COR-L47 (cell line): ENCODE data around the gene ALOX5.
"Not testable (repeated sequence)": the region's sequence is repeated elsewhere in the genome, so short reads cannot be mapped to it uniquely, and the experiment has no call there.

Source experiments
- DNase-seq: peaks from one replicate; lab custom pipeline; 2025; lab: John Stamatoyannopoulos, UW

The ALOX5 gene

DNA sequence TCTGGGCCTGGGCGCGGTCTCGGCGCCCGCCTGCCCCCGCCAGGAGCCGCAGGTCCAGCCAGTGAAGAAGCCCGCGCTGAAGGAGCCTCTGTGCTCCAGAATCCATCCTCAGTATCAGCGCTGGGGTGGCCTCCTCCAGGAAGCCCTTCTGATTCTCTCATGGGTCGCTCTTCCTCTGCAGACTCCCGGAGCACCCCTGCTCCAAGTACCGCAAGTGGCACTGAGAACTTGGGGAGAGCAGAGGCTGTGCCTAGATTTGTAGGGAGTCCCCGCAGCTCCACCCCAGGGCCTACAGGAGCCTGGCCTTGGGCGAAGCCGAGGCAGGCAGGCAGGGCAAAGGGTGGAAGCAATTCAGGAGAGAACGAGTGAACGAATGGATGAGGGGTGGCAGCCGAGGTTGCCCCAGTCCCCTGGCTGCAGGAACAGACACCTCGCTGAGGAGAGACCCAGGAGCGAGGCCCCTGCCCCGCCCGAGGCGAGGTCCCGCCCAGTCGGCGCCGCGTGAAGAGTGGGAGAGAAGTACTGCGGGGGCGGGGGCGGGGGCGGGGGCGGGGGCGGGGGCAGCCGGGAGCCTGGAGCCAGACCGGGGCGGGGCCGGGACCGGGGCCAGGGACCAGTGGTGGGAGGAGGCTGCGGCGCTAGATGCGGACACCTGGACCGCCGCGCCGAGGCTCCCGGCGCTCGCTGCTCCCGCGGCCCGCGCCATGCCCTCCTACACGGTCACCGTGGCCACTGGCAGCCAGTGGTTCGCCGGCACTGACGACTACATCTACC lies at the start of gene ALOX5:
TSS of gene ALOX5 (plus strand) at position 641 of the 774 bp plus-strand sequence. CDS start at position 705, 64 bp downstream.
- DNase-seq: no peak

DNA sequence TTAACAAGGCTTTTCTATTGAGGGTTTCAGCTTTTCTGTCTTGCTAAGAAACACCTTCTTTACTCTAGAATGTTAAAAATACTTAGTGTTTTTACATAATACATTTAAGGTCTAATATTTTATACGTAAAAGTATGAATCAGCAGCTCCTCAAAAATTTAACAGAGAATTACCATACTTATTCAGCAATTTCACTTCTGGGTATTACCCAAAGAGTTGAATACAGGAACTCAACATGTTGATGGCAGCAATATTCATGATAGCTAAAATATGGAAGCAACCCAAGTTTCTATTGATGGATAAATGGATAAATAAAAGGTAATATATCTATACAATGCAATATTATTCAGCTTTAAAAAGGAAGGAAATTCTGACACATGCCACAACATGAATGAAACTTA lies 48.9 kb upstream of the ALOX5 start:
- no peak for DNase-seq

DNA sequence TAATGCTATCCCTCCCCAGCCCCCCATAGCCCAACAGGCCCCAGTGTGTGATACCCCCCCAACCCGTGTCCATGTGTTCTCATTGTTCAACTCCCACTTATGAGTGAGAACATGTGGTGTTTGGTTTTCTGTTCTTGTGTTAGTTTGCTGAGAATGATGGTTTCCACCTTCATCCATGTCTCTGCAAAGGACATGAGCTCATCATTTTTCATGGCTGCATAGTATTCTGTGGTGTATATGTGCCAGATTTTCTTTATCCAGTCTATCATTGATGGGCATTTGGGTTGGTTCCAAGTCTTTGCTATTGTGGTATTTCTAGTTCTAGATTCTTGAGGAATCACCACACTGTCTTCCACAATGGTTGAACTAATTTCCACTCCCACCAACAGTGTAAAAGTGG lies 47.2 kb upstream of the ALOX5 start:
- not testable (repeated sequence) for DNase-seq

DNA sequence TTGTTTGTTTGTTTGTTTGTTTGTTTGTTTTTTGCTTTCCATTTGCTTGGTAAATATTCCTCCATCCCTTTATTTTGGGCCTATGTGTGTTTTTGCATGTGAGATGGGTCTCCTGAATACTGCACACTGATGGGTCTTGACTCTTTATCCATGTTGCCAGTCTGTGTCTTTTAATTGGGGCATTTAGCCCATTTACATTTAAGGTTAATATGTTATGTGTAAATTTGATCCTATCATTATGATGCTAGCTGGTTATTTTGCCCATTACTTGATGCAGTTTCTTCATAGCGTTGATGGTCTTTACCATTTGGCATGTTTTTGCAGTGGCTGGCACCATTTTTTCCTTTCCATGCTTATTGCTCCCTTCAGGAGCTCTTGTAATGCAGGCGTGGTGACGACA lies 42.2 kb upstream of the ALOX5 start:
- not testable (repeated sequence) for DNase-seq

DNA sequence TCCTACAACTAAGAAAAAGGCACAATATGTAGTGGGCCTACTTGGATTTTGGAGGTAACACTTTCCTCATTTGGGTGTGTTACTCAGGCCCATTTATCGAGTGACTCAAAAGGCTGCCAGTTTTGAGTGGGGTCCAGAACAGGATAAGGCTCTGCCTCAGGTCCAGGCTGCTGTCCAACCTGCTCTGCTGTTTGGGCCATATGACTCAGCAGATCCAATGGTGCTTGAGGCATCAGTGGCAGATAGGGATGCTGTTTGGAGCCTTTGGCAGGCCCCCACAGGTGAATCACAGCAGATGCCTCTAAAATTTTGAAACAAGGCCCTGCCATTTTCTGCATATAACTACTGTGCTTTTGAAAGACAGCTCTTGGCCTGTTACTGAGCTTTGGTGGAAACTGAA lies 34.1 kb upstream of the ALOX5 start:
- DNase-seq: no peak

DNA sequence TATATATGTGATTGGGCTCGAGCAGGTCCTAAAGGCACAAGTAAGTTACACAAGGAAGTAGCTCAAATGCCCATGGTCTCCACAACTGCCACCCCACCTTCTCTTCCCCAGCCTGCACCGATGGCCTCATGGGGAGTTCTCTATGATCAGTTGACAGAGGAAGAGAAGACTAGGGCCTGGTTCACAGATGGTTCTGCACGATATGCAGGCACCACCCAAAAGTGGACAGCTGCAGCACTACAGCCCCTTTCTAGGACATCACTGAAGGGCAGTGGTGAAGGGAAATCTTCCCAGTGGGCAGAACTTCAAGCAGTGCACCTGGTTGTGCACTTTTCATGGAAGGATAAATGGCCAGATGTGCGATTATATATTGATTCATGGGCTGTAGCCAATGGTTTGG lies 33.6 kb upstream of the ALOX5 start:
- DNase-seq: not testable (repeated sequence)

DNA sequence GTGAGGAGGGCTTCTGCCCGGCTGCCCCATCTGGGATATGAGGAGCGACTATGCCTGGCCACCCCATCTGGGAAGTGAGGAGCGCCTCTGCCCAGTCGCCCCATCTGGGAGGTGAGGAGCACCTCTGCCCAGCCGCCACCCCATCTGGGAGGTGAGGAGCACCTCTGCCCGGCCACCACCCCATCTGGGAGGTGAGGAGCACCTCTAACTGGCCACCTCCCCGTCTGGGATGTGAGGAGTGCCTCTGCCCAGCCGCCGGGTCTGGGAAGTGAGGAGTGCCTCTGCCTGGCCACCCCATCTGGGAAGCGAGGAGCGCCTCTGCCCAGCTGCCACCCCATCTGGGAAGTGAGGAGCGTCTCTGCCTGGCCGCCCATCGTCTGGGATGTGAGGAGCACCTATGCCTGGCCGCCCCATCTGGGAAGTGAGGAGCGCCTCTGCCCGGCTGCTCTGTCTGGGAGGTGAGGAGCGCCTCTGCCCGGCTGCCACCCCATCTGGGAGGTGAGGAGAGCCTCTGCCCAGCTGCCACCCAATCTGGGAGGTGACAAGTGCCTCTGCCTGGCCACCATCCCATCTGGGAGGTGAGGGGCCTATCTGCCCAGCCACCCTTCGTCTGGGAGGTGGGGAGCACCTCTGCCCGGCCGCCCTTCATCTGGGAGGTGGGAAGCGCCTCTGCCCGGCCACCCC lies 27.2 kb upstream of the ALOX5 start:
- DNase-seq: not testable (repeated sequence)

DNA sequence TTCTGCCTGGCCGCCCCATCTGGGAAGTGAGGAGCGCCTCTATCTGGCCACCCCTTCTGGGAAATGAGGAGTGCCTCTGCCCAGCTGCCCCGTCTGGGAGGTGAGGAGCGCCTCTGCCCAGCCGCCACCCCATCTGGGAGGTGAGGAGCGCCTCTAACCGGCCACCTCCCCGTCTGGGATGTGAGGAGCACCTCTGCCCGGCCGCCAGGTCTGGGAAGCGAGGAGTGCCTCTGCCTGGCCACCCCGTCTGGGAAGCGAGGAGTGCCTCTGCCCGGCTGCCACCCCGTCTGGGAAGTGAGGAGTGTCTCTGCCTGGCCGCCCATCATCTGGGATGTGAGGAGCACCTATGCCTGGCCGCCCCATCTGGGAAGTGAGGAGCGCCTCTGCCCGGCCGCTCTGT lies 26.6 kb upstream of the ALOX5 start:
- not testable (repeated sequence) for DNase-seq

DNA sequence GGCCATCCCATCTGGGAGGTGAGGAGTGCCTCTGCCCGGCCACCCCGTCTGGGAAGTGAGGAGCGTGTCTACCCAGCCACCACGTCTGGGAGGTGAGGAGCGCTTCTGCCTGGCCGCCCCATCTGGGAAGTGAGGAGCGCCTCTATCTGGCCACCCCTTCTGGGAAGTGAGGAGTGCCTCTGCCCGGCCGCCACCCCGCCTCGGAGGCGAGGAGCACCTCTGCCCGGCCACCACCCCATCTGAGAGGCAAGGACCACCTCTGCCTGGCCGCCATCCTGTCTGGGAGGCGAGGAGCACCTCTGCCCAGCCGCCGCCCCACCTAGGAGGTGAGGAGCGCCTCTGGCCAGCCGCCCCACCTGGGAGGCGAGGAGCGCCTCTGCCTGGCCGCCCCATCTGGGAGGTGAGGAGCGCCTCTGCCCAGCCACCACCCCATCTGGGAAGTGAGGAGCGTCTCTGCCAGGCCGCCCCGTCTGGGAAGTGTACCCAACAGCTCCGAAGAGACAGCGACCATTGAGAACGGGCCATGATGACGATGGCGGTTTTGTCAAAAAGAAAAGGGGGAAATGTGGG lies 25.7 kb upstream of the ALOX5 start:
- DNase-seq: not testable (repeated sequence)

DNA sequence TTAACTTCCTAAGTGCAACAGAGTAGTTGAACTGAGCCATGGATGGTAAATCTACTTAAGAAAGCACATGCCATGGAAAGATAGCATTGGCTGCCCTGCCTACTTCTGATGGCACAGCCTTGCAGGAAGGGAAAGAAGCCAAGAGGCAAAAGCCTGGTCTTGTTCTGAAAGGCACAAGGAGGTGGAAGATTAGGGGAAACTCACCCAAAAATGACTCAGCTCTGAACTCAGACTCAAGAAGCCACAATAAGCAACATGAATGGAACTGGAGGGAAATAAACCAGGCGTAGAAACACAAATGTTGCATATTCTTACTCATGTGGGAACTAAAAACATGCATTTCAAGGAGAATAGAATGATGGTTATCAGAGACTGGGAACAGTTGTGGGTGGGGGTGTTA lies 20.8 kb upstream of the ALOX5 start:
- no peak for DNase-seq

DNA sequence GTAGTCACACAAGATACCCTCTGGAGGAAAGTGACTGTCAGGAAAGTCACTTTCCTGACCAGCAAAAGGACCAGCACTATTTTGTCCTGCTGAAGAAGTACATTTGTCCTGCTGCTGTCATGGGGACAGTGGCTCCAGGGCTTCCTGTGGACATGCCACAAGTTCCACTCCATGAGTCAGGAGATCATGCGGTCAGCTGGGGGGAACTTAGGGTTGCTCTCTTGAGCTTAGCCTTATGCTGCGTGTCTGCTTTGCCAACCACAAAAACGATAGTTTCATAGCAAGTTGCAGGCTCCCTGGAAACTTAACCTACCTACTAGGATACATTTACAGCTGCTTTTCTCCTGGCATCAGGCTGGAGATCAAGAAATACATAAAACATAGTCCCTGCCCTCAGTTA lies 19.8 kb upstream of the ALOX5 start:
- no peak for DNase-seq

DNA sequence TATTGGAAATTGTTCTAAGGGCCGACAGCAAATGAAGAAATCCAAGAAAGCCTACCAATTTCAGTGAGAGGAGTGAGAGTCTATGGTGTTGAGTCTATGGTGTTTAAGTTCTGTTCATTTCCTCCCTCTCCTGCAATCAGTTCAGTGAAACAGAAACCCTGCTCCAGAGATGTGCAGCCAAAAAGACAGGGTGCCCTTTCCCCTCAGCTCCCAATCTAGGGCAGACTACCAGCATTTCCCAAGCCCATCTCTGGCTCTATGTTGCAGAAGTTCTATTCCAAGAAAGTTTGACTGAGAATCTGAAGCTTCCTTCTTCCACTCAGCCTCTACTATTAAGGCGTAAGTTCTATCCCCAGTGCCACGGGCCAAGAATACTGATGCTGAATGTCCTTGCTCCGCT lies 18.5 kb upstream of the ALOX5 start:
- no peak for DNase-seq

DNA sequence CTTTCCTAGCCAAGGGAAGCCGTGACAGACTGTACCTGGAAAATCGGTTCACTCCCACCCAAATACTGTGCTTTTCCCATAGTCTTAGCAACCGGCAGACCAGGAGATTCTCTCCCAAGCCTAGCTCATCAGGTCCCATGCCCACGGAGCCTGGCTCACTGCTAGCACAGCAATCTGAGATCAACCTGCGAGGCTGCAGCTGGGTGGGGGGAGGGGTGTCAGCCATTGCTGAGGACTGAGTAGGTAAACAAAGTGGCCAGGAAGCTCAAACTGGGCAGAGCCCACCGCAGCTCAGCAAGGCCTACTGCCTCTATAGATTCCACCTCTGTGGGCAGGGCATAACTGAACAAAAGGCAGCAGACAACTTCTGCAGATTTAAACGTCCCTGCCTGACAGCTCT lies 15.1 kb upstream of the ALOX5 start:
- DNase-seq: not testable (repeated sequence)

DNA sequence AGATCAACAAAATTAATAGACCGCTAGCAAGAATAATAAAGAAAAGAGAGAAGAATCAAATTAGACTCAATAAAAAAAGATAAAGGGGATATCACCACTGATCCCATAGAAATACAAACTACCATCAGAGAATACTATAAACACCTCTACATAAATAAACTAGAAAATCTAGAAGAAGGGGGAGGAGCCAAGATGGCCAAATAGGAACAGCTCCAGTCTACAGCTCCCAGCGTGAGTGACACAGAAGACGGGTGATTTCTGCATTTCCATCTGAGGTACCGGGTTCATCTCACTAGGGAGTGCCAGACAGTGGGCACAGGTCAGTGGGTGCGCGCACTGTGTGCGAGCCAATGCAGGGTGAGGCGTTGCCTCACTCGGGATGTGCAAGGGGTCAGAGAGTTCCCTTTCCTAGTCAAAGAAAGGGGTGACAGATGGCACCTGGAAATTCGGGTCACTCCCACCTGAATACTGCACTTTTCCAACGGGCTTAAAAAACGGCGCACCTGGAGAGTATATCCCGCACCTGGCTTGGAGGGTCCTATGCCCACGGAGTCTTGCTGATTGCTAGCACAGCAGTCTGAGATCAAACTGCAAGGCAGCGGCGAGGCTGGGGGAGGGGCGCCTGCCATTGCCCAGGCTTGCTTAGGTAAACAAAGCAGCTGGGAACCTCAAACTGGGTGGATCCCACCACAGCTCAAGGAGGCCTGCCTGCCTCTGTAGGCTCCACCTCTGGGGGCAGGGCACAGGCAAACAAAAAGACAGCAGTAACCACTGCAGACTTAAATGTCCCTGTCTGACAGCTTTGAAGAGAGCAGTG lies 11.8 kb upstream of the ALOX5 start:
- not testable (repeated sequence) for DNase-seq

DNA sequence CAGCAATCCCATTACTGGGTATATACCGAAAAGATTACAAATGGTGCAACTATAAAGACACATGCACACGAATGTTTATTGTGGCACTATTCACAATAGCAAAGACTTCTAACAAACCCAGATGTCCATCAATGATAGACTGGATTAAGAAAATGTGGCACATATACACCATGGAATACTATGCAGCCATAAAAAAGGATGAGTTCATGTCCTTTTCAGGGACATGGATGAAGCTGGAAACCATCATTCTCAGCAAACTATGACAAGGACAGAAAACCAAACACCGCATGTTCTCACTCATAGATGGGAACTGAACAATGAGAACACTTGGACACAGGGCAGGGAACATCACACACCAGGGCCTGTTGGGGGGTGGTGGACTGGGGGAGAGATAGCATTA lies 6.4 kb upstream of the ALOX5 start:
- DNase-seq: not testable (repeated sequence)

DNA sequence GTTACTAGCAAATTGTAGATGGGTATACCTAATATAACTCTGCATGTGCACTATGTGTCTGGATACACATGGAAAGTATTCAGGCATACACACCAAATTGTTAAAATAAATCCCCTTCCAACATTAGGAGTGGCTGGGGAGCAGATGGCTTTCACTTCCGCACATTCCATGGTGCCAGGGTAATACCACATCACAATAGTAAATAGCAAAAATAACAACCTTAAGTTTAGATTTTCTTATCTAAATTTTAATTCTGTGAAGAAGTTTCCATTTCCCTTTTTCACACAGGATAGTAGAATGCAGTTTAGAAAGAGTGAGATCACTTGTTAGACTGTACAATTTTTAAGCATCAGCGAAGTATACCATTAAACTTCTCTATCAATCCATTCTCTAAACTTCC lies 5.8 kb upstream of the ALOX5 start:
- DNase-seq: no peak

DNA sequence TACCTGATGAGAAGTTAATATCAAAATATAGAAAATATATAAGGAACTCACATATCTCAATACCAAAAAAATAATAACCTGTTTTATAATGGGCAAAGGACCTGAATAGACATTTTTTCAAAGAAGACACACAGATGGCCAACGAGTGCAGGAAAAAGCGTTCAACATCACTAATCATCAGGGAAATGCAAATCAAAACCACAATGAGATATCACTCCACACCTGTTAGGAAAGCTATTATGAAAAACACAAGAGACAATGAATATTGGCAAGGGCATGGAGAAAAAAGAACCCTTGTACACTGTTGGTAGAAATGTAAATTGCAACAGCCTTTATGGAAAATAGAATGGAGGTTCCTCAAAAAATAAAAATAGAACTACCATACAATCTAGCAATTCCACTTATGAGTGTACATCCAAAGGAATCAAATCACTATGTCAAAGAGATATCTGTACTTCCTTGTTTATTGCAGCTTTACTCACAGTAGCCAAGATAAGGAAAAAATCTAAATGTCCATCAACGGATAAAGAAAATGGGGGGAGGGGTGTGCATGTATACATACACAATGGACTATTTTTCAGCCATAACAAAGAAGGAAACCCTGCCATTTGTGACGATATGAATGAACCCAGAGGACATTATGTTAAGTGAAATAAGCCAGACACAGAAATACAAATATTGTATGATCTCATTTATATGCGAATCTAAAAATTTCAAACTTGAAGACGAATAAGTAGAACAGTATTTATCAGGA lies 3.6 kb upstream of the ALOX5 start:
- DNase-seq: no peak

DNA sequence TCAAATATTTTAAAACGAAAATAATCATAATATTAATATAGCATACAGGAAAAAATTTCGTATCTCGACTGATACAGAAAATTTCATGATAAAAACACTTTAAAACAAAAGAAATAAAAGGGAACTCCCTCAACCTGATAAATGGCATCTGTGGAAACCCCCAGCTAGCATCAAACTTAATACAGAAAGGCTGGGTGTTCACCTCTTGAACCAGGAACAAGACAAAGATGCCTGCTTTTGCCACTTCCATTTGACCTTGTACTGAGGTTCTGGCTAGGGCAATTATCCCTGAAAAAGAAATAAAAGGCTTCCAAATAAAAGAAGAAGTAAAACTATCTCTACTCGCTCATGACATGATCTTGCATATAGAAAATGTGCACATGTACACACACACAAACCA lies 2.5 kb upstream of the ALOX5 start:
- no peak for DNase-seq

DNA sequence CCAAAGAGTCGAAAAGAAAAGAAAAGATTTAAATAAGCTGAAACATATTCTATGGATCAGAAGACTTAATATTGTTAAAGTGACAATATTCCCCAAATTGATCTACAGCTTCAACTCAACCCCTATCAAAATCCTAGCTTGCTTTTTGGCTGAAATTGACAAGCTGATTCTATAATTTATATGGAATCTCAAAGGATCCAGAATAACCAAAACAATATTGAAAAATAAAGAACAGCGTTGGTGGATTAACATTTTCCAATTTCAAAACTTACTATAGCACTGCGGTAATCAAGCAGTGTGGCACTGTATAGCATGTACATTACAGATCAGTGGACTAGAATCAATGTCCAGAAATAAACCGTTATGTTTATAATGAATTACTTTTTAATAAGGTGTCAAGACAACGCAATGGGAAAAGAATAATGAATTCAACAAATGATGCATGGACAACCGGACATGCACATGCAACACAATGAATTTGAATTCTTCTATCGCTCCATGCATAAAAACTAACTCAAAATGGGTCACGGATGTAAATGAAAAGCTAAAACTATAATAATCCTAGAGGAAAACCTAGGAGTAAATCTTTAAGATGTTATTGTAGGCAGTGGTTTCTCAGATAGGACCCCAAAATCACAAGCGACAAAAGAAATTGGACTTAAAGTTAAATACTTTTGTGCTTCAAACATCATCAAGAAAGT lies 1.6 kb upstream of the ALOX5 start:
- DNase-seq: no peak

DNA sequence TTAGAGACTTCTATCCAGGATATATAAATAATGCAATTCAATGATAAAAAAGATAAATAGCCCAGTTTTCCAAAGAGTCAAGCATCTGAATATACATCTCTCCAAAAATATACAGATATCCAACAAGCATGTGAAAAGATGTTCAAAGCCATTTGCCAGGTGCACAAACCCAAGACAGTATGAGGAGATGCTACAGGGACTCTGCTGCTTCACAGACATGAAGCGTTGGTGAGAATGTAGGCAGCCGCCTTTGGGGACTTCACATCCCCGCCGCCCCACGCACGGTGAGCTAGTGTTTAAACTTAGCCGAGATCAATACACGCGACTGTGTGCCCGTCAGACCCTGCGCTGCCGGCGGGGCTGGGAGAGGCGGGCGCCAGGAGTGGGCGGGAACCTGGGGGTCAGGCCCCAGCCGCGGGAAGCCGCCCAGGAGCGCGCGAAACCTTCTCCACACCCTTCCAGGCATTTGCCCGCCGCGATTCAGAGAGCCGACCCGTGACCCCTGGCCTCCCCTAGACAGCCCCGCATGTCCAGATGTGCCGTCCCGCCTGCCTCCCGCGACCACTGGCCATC lies 927 bp upstream of the ALOX5 start:
- DNase-seq: no peak
